DOHH2 (cell line): ENCODE results near the gene COL4A2.

ENCODE experiments used
- H3F3A ChIP-seq: fragments of 200-600 bp; sonication (generic), shearing (Covaris generic); 2 replicates; pipeline ENCODE4 v1.6.0; 2016; ENCODE audit warnings: antibody characterized with exemption, mild to moderate bottlenecking; ENCODE audit not compliant: control insufficient read depth, insufficient read depth
- H3K27ac ChIP-seq: fragments of 200-600 bp; sonication (generic); 2 replicates; pipeline ENCODE4 v1.5.1; 2014; ENCODE audit warnings: low read depth, mild to moderate bottlenecking, low read length, moderate library complexity
- H3K27me3 ChIP-seq: fragments of 200-600 bp; sonication (generic); 2 replicates; pipeline ENCODE4 v1.6.1; 2014; ENCODE audit warnings: mild to moderate bottlenecking, low read length, mixed read lengths; ENCODE audit not compliant: control insufficient read depth
- H3K36me3 ChIP-seq: fragments of 200-600 bp; sonication (generic); 2 replicates; pipeline ENCODE4 v1.6.1; 2014; ENCODE audit warnings: mild to moderate bottlenecking, low read length, moderate library complexity, mixed read lengths; ENCODE audit not compliant: control insufficient read depth
- H3K4me1 ChIP-seq: fragments of 200-600 bp; sonication (generic); 2 replicates; pipeline ENCODE4 v1.6.1; 2014; ENCODE audit warnings: mild to moderate bottlenecking, low read length, mixed read lengths; ENCODE audit not compliant: control insufficient read depth
- H3K4me2 ChIP-seq: fragments of 200-600 bp; sonication (generic); 2 replicates; pipeline ENCODE4 v1.6.0; 2014; ENCODE audit warnings: mild to moderate bottlenecking, low read length, moderate library complexity
- H3K4me3 ChIP-seq: fragments of 200-600 bp; sonication (generic); 2 replicates; pipeline ENCODE4 v1.5.1; 2014; ENCODE audit warnings: mild to moderate bottlenecking, low read length, mixed read lengths
- H3K79me2 ChIP-seq: fragments of 200-600 bp; sonication (generic); 2 replicates; pipeline ENCODE4 v1.6.1; 2014; ENCODE audit warnings: mild to moderate bottlenecking, low read length, mixed read lengths; ENCODE audit not compliant: control insufficient read depth
- H3K9me2 ChIP-seq: fragments of 200-600 bp; sonication (generic); replicated peaks from 2 replicates; pipeline ENCODE4 v1.6.1; 2014; ENCODE audit warnings: mild to moderate bottlenecking, low read length, mixed read lengths; ENCODE audit not compliant: control insufficient read depth
- H3K9me3 ChIP-seq: fragments of 200-600 bp; sonication (generic); 2 replicates; pipeline ENCODE4 v1.6.1; 2014; ENCODE audit warnings: antibody characterized with exemption, low read length, mixed read lengths; ENCODE audit not compliant: control insufficient read depth, insufficient read depth
- H4K20me1 ChIP-seq: fragments of 200-600 bp; sonication (generic); 2 replicates; pipeline ENCODE4 v1.6.0; 2014; ENCODE audit warnings: low read depth, mild to moderate bottlenecking, antibody characterized with exemption, low read length, moderate library complexity; ENCODE audit not compliant: control insufficient read depth, insufficient read depth
- EZH2phosphoT487 ChIP-seq: fragments of 200-600 bp; sonication (generic); IDR thresholded peaks from 2 replicates; pipeline ENCODE4 v1.6.1; 2017; ENCODE audit warnings: borderline replicate concordance, mild to moderate bottlenecking, antibody characterized with exemption, low read length, moderate library complexity, mixed read lengths
- TF ChIP-seq, protein P1 (sequence below): fragments of 200-600 bp; sonication (generic); IDR thresholded peaks from one replicate; pipeline ENCODE4 v1.5.1; 2014; ENCODE audit warnings: antibody characterized with exemption, mild to moderate bottlenecking, low read depth, low read length; ENCODE audit not compliant: poor library complexity, severe bottlenecking

COL4A2 gene

DNA sequence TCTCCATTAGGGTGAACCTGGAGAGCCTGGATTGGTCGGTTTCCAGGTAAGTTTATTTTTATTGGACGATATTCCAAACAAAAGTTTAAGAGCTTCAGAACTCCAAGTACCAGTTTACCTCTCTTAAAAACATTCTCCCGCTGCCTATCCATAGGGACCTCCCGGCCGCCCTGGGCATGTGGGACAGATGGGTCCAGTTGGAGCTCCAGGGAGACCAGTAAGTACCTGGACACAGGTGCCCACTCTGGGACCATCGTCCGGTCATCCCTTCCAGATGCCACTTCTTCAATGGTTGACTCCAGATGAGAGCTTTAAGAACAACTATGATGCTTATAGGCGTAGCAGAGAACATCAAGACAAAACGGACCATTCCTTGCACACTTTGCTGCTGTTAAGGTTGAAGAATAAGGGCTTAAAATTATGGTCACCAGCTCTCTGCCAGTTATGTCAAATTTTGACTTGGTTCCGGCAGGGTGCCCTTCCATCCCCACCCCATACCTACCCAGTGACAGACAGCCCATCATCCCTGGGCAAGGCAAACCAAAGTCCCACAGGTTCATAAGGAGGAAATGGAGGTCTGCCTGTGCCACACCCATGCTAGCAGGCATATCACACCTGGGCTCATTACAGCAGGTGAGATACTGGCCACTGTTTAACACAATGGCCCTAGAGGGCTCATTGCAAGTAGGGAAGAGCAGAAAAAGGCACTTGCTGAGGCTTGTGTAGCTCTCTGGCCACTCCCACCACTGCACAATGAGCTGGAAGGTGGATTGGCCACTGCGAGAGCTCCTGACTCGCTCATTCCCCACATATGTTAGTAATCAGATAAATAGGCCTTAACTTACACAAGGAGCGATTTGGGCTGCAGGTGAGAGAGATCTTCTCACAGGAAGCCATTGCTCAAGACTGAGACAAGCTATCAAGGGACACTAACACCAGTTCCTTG is 123.6 kb downstream of the COL4A2 start:
- no peaks in the 10 kb centered on the region for H3K9me2 ChIP-seq
- H3K4me1 ChIP-seq = no peaks in the 10 kb centered on the region
- TF ChIP-seq EZH2phosphoT487 = no peak
- TF ChIP-seq, protein P1, sequence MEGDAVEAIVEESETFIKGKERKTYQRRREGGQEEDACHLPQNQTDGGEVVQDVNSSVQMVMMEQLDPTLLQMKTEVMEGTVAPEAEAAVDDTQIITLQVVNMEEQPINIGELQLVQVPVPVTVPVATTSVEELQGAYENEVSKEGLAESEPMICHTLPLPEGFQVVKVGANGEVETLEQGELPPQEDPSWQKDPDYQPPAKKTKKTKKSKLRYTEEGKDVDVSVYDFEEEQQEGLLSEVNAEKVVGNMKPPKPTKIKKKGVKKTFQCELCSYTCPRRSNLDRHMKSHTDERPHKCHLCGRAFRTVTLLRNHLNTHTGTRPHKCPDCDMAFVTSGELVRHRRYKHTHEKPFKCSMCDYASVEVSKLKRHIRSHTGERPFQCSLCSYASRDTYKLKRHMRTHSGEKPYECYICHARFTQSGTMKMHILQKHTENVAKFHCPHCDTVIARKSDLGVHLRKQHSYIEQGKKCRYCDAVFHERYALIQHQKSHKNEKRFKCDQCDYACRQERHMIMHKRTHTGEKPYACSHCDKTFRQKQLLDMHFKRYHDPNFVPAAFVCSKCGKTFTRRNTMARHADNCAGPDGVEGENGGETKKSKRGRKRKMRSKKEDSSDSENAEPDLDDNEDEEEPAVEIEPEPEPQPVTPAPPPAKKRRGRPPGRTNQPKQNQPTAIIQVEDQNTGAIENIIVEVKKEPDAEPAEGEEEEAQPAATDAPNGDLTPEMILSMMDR = no peak
- no peaks in the 10 kb centered on the region for H3K9me3 ChIP-seq
- no peaks in the 10 kb centered on the region for H3F3A ChIP-seq
- no peak overlapping the region for H3K27ac ChIP-seq
- no peaks in the 10 kb centered on the region for H3K79me2 ChIP-seq
- H3K27me3 ChIP-seq = peaks cover 26% of the 10 kb centered on the region; the same call in 1 of the 2 replicates
- no peak overlapping the region for H3K4me2 ChIP-seq
- no peak overlapping the region for H3K4me3 ChIP-seq
- H3K36me3 ChIP-seq = no peaks in the 10 kb centered on the region
- H4K20me1 ChIP-seq = no peaks in the 10 kb centered on the region

DNA sequence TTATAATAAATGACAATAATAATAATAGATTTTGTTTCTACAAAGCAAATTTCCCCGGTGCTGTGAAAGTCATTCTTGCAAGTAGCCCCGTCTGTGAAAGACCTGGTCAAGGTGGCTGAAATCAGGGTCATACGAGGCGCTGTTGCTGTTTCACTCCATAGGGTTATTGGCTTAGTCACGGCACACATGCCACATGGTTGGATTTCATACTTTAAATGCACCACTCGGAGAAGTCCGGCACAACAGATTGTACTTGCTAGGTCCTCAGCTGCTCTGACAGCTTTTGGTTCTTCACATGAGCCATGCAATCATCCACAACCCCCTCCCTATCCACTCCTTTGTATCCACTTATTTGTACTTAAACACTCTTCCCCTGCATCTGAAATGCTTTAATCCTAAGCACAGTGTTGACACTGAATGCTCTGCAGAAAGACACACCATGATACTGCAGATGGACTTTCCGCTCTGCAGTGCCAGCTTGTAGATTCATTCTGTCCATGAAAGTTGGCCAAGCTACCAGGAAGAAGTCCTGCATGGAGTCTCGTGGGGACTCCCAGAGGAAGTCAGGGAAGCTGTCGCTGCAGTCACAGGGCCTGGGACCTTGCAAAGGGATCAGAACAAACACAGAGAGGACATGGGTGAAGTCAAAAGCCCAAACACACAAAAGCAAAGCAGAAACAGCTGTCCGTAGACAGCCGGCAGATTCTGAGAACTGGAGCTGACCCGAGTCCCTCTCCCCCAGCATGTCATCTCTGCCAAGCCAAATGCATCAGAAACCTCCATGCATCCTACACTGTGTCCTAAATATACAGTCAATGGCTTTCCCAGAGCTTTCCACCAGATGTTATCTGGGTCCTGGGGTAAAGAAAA is 124.6 kb downstream of the COL4A2 start:
- Histone ChIP-seq H3K27me3 (peaks cover 20% of the 10 kb centered on the region; the same call in 1 of the 2 replicates), H3K27ac (no peak overlapping the region), H3K4me2 (no peak overlapping the region), H3K4me3 (no peak overlapping the region), H3K79me2 (no peaks in the 10 kb centered on the region), H3K9me3 (no peaks in the 10 kb centered on the region), H3F3A (no peaks in the 10 kb centered on the region), H3K9me2 (no peaks in the 10 kb centered on the region), H3K4me1 (no peaks in the 10 kb centered on the region), H4K20me1 (no peaks in the 10 kb centered on the region), H3K36me3 (no peaks in the 10 kb centered on the region)
- TF ChIP-seq, protein P1 = no peak
- TF ChIP-seq EZH2phosphoT487 = no peak

DNA sequence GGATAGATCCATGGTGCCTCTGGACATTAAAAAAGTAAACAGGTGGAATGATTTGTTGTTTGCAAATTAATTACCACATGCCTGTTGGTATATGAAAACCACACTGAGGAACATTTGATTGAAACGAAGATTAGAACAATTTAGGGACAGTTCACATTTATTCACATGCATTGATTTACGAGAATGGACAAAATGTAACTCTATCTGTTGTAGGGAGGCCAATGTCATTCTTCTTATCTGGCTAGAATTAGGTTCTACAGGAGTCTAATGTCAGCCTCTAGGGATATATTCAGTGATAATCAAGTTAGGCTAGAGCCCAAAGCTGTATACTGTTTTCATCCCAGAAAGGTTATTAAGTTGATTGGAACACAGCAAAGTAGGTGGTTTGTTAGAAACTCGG is 125.4 kb downstream of the COL4A2 start:
- no peak for TF ChIP-seq EZH2phosphoT487
- TF ChIP-seq, protein P1 = no peak
- Histone ChIP-seq H3K4me3 (no peak overlapping the region), H3K27me3 (peaks cover 16% of the 10 kb centered on the region; the same call in 1 of the 2 replicates), H3K79me2 (no peaks in the 10 kb centered on the region), H3K4me2 (no peak overlapping the region), H4K20me1 (no peaks in the 10 kb centered on the region), H3K27ac (no peak overlapping the region), H3K9me3 (no peaks in the 10 kb centered on the region), H3K9me2 (no peaks in the 10 kb centered on the region), H3F3A (no peaks in the 10 kb centered on the region), H3K4me1 (no peaks in the 10 kb centered on the region), H3K36me3 (no peaks in the 10 kb centered on the region)
